Vagina (tissue), 2 donors: ENCODE data around the gene SPEG. TPM values are rescaled to one million over a fixed set of nuclear protein-coding genes. Genes with fewer than 3 reads are reported as not detected.
A peak's percentile ranks its signal among the peaks of the same experiment; 100 is the strongest.

Experiments
- DNase-seq, 2 donors: peaks; one replicate each; pipeline ENCODE4 v3.0.0-alpha.2; 2017; ENCODE audit errors: extremely low spot score in 2 of 2
- H3K27ac ChIP-seq: fragments of 200-600 bp; sonication (generic); one replicate; pipeline ENCODE4 v1.5.1; 2019
- H3K27me3 ChIP-seq: fragments of 200-600 bp; sonication (generic); one replicate; pipeline ENCODE4 v1.5.1; 2019
- H3K36me3 ChIP-seq, 2 donors: fragments of 200-600 bp; sonication (generic); one replicate each; pipeline ENCODE4 v1.5.1; 2017 to 2019
- H3K4me1 ChIP-seq: fragments of 200-600 bp; sonication (generic); one replicate; pipeline ENCODE4 v1.5.1; 2019
- H3K4me3 ChIP-seq, 2 donors: fragments of 200-600 bp; sonication (generic); 1 replicate in 1 of 2; 2 replicates in 1 of 2; pipeline ENCODE4 v1.5.1; 2016 to 2019
- H3K9me3 ChIP-seq: fragments of 200-600 bp; sonication (generic); one replicate; pipeline ENCODE4 v1.5.1; 2019
- CTCF ChIP-seq, 3 experiments: fragments of 450-650 bp in 2 of 3; fragments of 200-600 bp in 1 of 3; sonication (generic) in 1 of 3; IDR thresholded peaks; one replicate each; pipeline ENCODE4 v1.5.1; 2017 to 2019; ENCODE audit warnings: antibody characterized with exemption in 3 of 3, mild to moderate bottlenecking in 2 of 3, moderate library complexity in 2 of 3
- POLR2A ChIP-seq, 2 donors: fragments of 450-650 bp; IDR thresholded peaks; one replicate each; pipeline ENCODE4 v1.6.1; 2017; ENCODE audit warnings: antibody characterized with exemption in 2 of 2, mild to moderate bottlenecking in 2 of 2, moderate library complexity in 2 of 2
- POLR2AphosphoS5 ChIP-seq, 2 donors: sonication (generic); formaldehyde crosslinking; IDR thresholded peaks; one replicate each; pipeline ENCODE4 v1.9.0; 2017; ENCODE audit warnings: antibody characterized with exemption in 2 of 2, mild to moderate bottlenecking in 2 of 2, low read depth in 1 of 2; ENCODE audit not compliant: insufficient read depth in 1 of 2
- intact Hi-C: fragments of 100-400 bp; cut with DNase I; formaldehyde crosslinking; loops from one replicate; pipeline ENCODE4 v1.15.1; 2023
- total RNA-seq: library from RNA; depleted of rRNA; stranded (reverse); fragments of >200 nt; gene quantifications from one replicate; pipeline ENCODE4 v1.2.3, GENCODE V29; 2016

The SPEG gene
- total RNA-seq, 1 donor from 2014 or later: 28.2 TPM

- H3K27me3 ChIP-seq: no peaks in the 10 kb centered on the region
- TF ChIP-seq POLR2A (IDR thresholded peaks at IDR 0.05): no peak
- no peaks in the 10 kb centered on the region for H3K36me3 ChIP-seq
- H3K4me1 ChIP-seq: no peaks in the 10 kb centered on the region
- DNase-seq: no peak
- intact Hi-C loops: loop anchor here (5.0 kb wide), 1 partner anchor 913 kb away; no protein-coding TSS in a partner anchor
- no peaks in the 10 kb centered on the region for H3K9me3 ChIP-seq
- no peak overlapping the region for H3K27ac ChIP-seq
- no peak overlapping the region for H3K4me3 ChIP-seq
These were observed 39.0 kb upstream of the SPEG start for GRCh38 chr2:219395609-219396008.

GRCh38 chr2:219396863-219397457, 37.7 kb upstream of the SPEG start:
- H3K27ac ChIP-seq: no peak overlapping the region
- TF ChIP-seq POLR2AphosphoS5 (IDR thresholded peaks at IDR 0.05; ENCODE audit: insufficient read depth in 1 of 2, low read depth in 1 of 2) (no peak), CTCF (IDR thresholded peaks at IDR 0.05) (no peak), POLR2A (IDR thresholded peaks at IDR 0.05) (no peak)
- intact Hi-C loops: loop anchor here (5.0 kb wide), 1 partner anchor 915 kb away; no protein-coding TSS in a partner anchor
- H3K4me3 ChIP-seq: no peak overlapping the region
- H3K4me1 ChIP-seq: no peaks in the 10 kb centered on the region
- H3K36me3 ChIP-seq: no peaks in the 10 kb centered on the region
- DNase-seq: no peak
- H3K27me3 ChIP-seq: no peaks in the 10 kb centered on the region
- no peaks in the 10 kb centered on the region for H3K9me3 ChIP-seq

GRCh38 chr2:219398721-219399363, 35.8 kb upstream of the SPEG start:
- H3K36me3 ChIP-seq: no peaks in the 10 kb centered on the region
- H3K27me3 ChIP-seq: no peaks in the 10 kb centered on the region
- no peak overlapping the region for H3K4me3 ChIP-seq
- intact Hi-C loops: loop anchor here (5.0 kb wide), 1 partner anchor 917 kb away; no protein-coding TSS in a partner anchor
- no peaks in the 10 kb centered on the region for H3K9me3 ChIP-seq
- no peaks in the 10 kb centered on the region for H3K4me1 ChIP-seq
- TF ChIP-seq POLR2A (IDR thresholded peaks at IDR 0.05): no peak
- TF ChIP-seq POLR2AphosphoS5 (IDR thresholded peaks at IDR 0.05; ENCODE audit: insufficient read depth in 1 of 2, low read depth in 1 of 2): no peak
- no peak for TF ChIP-seq CTCF (IDR thresholded peaks at IDR 0.05)
- H3K27ac ChIP-seq: peak overlapping the region; percentile 3
- DNase-seq: no peak

- intact Hi-C loops: loop anchor here (2.0 to 5.0 kb wide), 2 partner anchors 133 to 918 kb away; no protein-coding TSS in a partner anchor
- H3K27ac ChIP-seq: no peak overlapping the region
- TF ChIP-seq POLR2AphosphoS5 (IDR thresholded peaks at IDR 0.05; ENCODE audit: insufficient read depth in 1 of 2, low read depth in 1 of 2) (no peak), CTCF (IDR thresholded peaks at IDR 0.05) (no peak), POLR2A (IDR thresholded peaks at IDR 0.05) (no peak)
- no peaks in the 10 kb centered on the region for H3K27me3 ChIP-seq
- H3K4me3 ChIP-seq: no peak overlapping the region
- H3K4me1 ChIP-seq: no peaks in the 10 kb centered on the region
- H3K9me3 ChIP-seq: no peaks in the 10 kb centered on the region
- H3K36me3 ChIP-seq: no peaks in the 10 kb centered on the region
- no peak for DNase-seq
These were observed 34.7 kb upstream of the SPEG start for GRCh38 chr2:219399716-219400478.

- no peak overlapping the region for H3K27ac ChIP-seq
- intact Hi-C loops: loop anchor here (2.0 kb wide), 1 partner anchor 132 kb away; no protein-coding TSS in a partner anchor
These were observed 34.1 kb upstream of the SPEG start for GRCh38 chr2:219400562-219400961.

More at GRCh38 chr2:219400562-219400961, 34.1 kb upstream of the SPEG start:
- Histone ChIP-seq H3K9me3 (no peaks in the 10 kb centered on the region), H3K36me3 (no peaks in the 10 kb centered on the region), H3K27me3 (no peaks in the 10 kb centered on the region), H3K4me3 (no peak overlapping the region), H3K4me1 (no peaks in the 10 kb centered on the region)
- no peak for DNase-seq
- TF ChIP-seq POLR2AphosphoS5 (IDR thresholded peaks at IDR 0.05; ENCODE audit: insufficient read depth in 1 of 2, low read depth in 1 of 2): no peak
- no peak for TF ChIP-seq POLR2A (IDR thresholded peaks at IDR 0.05)
